Hepatic stellate cell (primary cell): ENCODE results near the gene SMOC1.

ENCODE experiments used
- DNase-seq: peaks from one replicate; pipeline ENCODE4 v3.0.0; 2011; ENCODE audit warnings: low spot score

SMOC1 gene

GRCh38 chr14:70045844-70046535, 166.8 kb downstream of the SMOC1 start:
- peak; percentile 63 for DNase-seq

GRCh38 chr14:70047598-70048312, 168.5 kb downstream of the SMOC1 start:
- DNase-seq, result no peak

- no peak for DNase-seq
These were observed 169.1 kb downstream of the SMOC1 start for GRCh38 chr14:70048313-70048654.

GRCh38 chr14:70049605-70050004, 170.4 kb downstream of the SMOC1 start:
- no peak for DNase-seq

GRCh38 chr14:70050136-70050535, 170.9 kb downstream of the SMOC1 start:
- DNase-seq, result no peak

- DNase-seq, result no peak
These were observed 173.8 kb downstream of the SMOC1 start for GRCh38 chr14:70052990-70053389.

- DNase-seq, result no peak
These were observed 178.4 kb downstream of the SMOC1 start for GRCh38 chr14:70057519-70058136.

GRCh38 chr14:70059545-70059944, 180.3 kb downstream of the SMOC1 start:
- no peak for DNase-seq

GRCh38 chr14:70061108-70061507, 181.9 kb downstream of the SMOC1 start:
- DNase-seq, result no peak

GRCh38 chr14:70064136-70064865, 185.1 kb downstream of the SMOC1 start:
- no peak for DNase-seq

- no peak for DNase-seq
These were observed 188.6 kb downstream of the SMOC1 start for GRCh38 chr14:70067810-70068209.

- no peak for DNase-seq
These were observed 190.0 kb downstream of the SMOC1 start for GRCh38 chr14:70069186-70069585.

GRCh38 chr14:70073924-70074566, 194.8 kb downstream of the SMOC1 start:
- peak; percentile 53 for DNase-seq

GRCh38 chr14:70077005-70077404, 197.8 kb downstream of the SMOC1 start:
- no peak for DNase-seq

- no peak for DNase-seq
These were observed 198.5 kb downstream of the SMOC1 start for GRCh38 chr14:70077720-70078119.

- DNase-seq, result no peak
These were observed 199.1 kb downstream of the SMOC1 start for GRCh38 chr14:70078329-70078728.

- DNase-seq, result no peak
These were observed 200.9 kb downstream of the SMOC1 start for GRCh38 chr14:70080076-70080475.
